Activated naive CD4-positive, alpha-beta T cell treated with anti-CD3 and anti-CD28 coated beads for 36 hours (primary cell): ENCODE measurements around the gene PEX11G. TPM values are rescaled to one million over a fixed set of nuclear protein-coding genes. Genes with fewer than 3 reads are reported as not detected.
"Not testable (repeated sequence)": the region's sequence is repeated elsewhere in the genome, so short reads cannot be mapped to it uniquely, and the experiment has no call there.

ENCODE experiments used
- CTCF ChIA-PET: fragments of 350-600 bp; sonication (Branson Sonifier 250); formaldehyde crosslinking; loops from one replicate; lab custom pipeline; 2021; ENCODE audit warnings: antibody characterized with exemption; lab: Charles Lee
- DNase-seq: peaks from one replicate; pipeline ENCODE4 v3.0.0-alpha.2; 2020
- H3K27ac Mint-ChIP-seq: one replicate; pipeline ENCODE4 v1.8.0; 2021; ENCODE audit warnings: mild to moderate bottlenecking, mixed read lengths
- H3K27me3 Mint-ChIP-seq: one replicate; pipeline ENCODE4 v1.8.0; 2021; ENCODE audit warnings: low read depth, mixed read lengths
- H3K36me3 Mint-ChIP-seq: one replicate; pipeline ENCODE4 v1.8.0; 2021; ENCODE audit warnings: low read depth, mixed read lengths
- H3K4me1 Mint-ChIP-seq: one replicate; pipeline ENCODE4 v1.8.0; 2021; ENCODE audit warnings: low read depth, mixed read lengths
- H3K4me3 Mint-ChIP-seq: one replicate; pipeline ENCODE4 v1.8.0; 2021; ENCODE audit warnings: mild to moderate bottlenecking, moderate library complexity, mixed read lengths
- H3K9me3 Mint-ChIP-seq: one replicate; pipeline ENCODE4 v1.8.0; 2021; ENCODE audit warnings: mixed read lengths
- intact Hi-C: fragments of 100-400 bp; cut with micrococcal nuclease; formaldehyde crosslinking; loops from one replicate; pipeline ENCODE4 v1.15.1; 2023
- total RNA-seq, 2 experiments: library from RNA; stranded (reverse); gene quantifications; one replicate each; pipeline ENCODE4 v1.2.3, GENCODE V29; 2021

Gene PEX11G
- total RNA-seq, 2 experiments from 2014 or later: 0.86 to 1.1 TPM

DNA sequence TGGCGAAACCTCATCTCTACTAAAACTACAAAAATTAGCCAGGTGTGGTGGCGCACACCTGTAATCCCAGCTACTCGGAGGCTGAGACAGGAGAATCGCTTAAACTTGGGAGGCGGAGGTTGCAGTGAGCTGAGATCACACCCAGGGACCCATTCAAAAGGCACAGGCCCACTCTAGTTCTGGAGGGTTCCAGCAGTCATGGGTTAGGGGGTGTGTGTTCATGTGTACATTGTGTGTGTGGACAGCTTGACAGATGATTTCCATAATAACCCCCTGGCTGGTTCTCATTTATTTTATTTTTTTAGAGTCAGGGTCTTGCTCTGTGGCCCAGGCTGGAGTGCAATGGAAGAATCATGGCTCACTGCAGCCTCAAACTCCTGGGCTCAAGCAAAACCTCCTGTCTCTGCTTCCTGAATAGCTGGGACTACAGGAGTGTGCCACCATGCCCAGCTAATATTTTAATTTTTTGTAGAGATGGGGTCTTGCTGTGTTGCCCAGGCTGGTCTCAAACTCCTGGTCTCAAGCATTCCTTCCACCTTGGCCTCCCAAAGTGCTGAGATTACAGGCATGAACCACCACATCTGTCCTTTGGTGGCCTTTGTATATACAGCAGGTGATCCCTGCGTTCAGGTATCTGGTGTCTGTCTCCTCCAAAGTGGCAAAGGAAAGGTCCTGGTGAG lies 39.3 kb downstream of the PEX11G start:
- H3K9me3 Mint-ChIP-seq, H3K27ac Mint-ChIP-seq, H3K27me3 Mint-ChIP-seq, H3K4me3 Mint-ChIP-seq, DNase-seq, H3K4me1 Mint-ChIP-seq, intact Hi-C loops: not testable (repeated sequence)
- peaks cover 29% of the 10 kb centered on the region for H3K36me3 Mint-ChIP-seq
- CTCF ChIA-PET: interaction anchor here (0.7 kb wide), 1 partner anchor 95 kb away, joined by 4 read pairs; no protein-coding TSS in a partner anchor

DNA sequence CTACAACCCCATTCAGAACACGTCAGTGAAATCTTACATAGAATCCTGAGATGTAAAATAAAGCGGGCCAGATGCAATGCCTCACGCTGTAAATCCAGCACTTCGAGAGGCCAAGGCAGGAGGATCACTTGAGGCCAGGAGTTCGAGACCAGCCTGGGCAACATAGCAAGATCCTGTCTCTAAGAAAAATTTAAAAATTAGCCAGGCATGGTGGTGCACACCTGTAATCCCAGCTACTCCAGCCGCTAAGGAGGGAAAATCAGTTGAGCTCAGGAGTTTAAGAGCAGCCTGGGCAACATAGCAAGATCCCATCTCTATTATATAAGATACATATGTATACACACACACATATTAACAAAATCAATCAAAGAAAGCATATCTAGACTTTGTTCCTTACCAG lies 41.2 kb downstream of the PEX11G start:
- peaks cover 21% of the 10 kb centered on the region for H3K36me3 Mint-ChIP-seq
- H3K27me3 Mint-ChIP-seq: no peaks in the 10 kb centered on the region
- no peak overlapping the region for H3K27ac Mint-ChIP-seq
- intact Hi-C loops: no loop called here
- H3K4me1 Mint-ChIP-seq: peaks cover 2% of the 10 kb centered on the region
- CTCF ChIA-PET: interaction anchor here (0.6 kb wide), 1 partner anchor 617 kb away, joined by 3 read pairs; no protein-coding TSS in a partner anchor
- no peaks in the 10 kb centered on the region for H3K9me3 Mint-ChIP-seq
- no peak for DNase-seq
- no peak overlapping the region for H3K4me3 Mint-ChIP-seq

DNA sequence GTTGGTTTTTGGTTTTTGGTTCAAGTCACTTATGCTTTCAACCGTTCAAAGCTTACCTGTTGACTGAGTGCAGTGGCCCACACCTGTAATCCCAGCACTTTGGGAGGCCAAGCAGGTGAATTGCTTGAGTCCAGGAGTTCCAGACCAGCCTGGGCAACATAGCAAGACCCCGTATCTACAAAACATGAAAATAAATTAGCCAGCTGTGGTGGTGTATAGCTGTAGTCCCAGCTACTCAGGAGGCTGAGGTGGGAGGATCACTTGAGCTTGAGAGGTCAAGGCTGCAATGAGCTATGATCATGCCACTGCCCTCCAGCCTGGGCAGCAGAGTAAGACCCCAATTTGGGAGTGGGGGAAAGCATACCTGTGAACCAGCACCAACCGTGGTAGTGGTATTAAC lies 43.7 kb downstream of the PEX11G start:
- Mint-ChIP-seq H3K4me3 (no peak overlapping the region), H3K27me3 (no peaks in the 10 kb centered on the region), H3K9me3 (no peaks in the 10 kb centered on the region), H3K4me1 (no peaks in the 10 kb centered on the region), H3K36me3 (peaks cover 15% of the 10 kb centered on the region), H3K27ac (no peak overlapping the region)
- intact Hi-C loops: no loop called here
- DNase-seq: no peak
- CTCF ChIA-PET: interaction anchor here (0.6 kb wide), 1 partner anchor 421 kb away, joined by 6 read pairs; no protein-coding TSS in a partner anchor

DNA sequence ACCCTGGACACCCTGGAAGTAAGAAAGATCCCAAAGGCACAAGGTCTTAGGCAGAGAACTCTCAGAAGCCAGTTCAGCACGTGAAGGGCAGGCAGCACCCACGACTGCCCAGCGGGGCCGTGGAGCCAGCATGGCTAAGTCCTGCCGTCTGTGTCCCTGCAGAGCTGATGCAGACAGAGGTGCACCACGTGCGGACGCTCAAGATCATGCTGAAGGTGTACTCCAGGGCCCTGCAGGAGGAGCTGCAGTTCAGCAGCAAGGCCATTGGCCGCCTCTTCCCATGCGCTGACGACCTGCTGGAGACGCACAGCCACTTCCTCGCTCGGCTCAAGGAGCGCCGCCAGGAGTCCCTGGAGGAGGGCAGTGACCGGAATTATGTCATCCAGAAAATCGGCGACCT lies 44.8 kb downstream of the PEX11G start:
- Mint-ChIP-seq H3K4me1 (no peaks in the 10 kb centered on the region), H3K4me3 (no peak overlapping the region), H3K9me3 (no peaks in the 10 kb centered on the region), H3K36me3 (peaks cover 15% of the 10 kb centered on the region), H3K27me3 (no peaks in the 10 kb centered on the region), H3K27ac (no peak overlapping the region)
- intact Hi-C loops: no loop called here
- no peak for DNase-seq
- CTCF ChIA-PET: interaction anchor here (0.8 kb wide), 1 partner anchor 83 kb away, joined by 4 read pairs; no protein-coding TSS in a partner anchor

DNA sequence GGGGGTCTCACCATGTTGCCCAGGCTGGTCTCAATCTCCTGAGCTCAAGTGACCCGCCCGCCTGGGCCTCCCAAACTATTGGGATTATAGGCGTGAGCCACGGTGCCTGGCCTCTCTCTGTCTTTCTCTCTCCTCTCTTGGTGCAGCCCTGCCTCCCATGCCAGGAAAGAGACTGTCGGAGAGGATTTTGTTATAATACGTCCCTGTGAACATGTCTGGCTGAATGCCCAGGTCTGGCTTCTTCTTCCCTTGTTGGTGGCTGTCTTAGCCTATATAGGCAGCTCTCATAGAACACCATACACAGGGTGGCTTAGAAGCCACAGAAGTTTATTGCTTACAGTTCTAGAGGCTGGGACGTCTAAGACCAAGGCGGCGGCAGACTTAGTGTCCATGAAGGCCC lies 46.4 kb downstream of the PEX11G start:
- no peak overlapping the region for H3K27ac Mint-ChIP-seq
- intact Hi-C loops: no loop called here
- H3K27me3 Mint-ChIP-seq: no peaks in the 10 kb centered on the region
- no peaks in the 10 kb centered on the region for H3K4me1 Mint-ChIP-seq
- no peak for DNase-seq
- no peaks in the 10 kb centered on the region for H3K9me3 Mint-ChIP-seq
- CTCF ChIA-PET: no interaction called here
- no peak overlapping the region for H3K4me3 Mint-ChIP-seq
- H3K36me3 Mint-ChIP-seq: peaks cover 8% of the 10 kb centered on the region

DNA sequence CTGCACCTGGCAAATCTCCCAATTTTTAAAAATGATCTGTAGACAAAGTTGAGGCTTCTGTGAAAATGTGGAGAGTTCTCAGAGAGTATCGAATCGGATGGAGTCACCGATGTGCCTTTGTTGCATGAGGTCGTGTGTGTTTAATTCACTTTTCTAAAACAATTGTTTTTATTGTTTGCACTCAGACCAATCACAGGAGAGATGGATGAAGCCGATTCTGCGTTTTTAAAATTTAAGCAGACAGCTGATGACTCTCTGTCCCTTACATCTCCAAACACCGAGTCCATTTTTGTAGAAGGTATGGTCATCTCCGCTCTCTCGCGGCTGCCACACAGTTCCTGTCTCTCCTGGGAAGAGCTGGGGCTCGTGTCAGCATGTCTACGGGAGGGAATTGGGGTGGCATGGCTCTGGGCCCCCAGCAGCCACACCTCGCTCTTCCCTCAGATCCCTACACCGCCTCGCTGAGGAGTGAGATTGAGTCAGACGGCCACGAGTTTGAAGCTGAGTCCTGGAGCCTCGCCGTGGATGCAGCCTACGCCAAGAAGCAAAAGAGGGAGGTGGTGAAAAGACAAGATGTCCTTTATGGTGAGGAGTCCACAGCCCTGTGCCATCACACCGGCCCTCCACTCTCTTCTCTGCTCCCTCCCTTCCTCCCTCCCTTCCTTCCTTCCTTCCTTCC lies 47.2 kb downstream of the PEX11G start:
- H3K4me1 Mint-ChIP-seq: no peaks in the 10 kb centered on the region
- no peaks in the 10 kb centered on the region for H3K9me3 Mint-ChIP-seq
- H3K27ac Mint-ChIP-seq: no peak overlapping the region
- no peaks in the 10 kb centered on the region for H3K27me3 Mint-ChIP-seq
- CTCF ChIA-PET: interaction anchor here (0.7 kb wide), 1 partner anchor 59 kb away, joined by 4 read pairs; no protein-coding TSS in a partner anchor
- H3K4me3 Mint-ChIP-seq: no peak overlapping the region
- DNase-seq: no peak
- intact Hi-C loops: no loop called here
- peaks cover 8% of the 10 kb centered on the region for H3K36me3 Mint-ChIP-seq

DNA sequence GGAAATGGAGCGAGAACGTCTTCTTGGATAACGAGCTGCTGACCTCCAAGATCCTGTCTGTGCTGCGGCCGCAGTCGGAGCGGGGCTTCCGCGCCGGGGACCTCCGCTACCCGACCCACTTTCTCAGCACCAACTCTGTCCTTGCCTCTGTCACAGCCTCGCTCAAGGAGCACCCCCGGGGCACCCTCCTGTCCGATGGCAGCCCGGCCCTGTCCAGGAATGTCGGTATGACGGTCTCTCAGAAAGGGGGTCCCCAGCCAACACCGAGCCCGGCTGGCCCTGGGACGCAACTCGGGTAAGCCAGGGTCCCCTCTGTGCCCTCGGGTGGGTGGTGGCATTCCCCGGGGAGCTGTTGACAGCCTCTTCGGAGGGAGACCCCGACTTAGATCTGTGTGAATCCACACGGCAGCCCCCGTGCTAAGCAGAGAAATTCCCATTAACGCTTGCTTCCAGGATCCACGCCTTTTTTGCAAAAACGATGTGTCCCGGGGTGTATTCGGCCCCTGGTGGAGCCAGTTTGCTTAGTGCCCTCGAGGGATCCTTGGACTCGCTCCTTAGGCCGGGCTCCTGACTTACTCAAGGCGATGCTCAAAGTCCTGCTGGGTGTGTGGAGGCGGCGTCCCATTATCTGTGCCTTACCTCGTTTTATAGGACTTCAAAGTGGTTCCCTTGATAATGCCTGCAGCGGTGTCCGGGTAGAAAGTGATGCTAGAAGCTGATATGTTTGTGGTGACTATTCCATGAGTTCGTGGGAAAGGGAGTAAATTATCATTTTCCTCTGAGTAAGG lies 48.5 kb downstream of the PEX11G start:
- H3K4me1 Mint-ChIP-seq: no peaks in the 10 kb centered on the region
- H3K27me3 Mint-ChIP-seq: no peaks in the 10 kb centered on the region
- no peak for DNase-seq
- H3K36me3 Mint-ChIP-seq: peaks cover 8% of the 10 kb centered on the region
- CTCF ChIA-PET: interaction anchor here (0.7 kb wide), 1 partner anchor 58 kb away, joined by 4 read pairs; no protein-coding TSS in a partner anchor
- no peak overlapping the region for H3K4me3 Mint-ChIP-seq
- H3K9me3 Mint-ChIP-seq: no peaks in the 10 kb centered on the region
- H3K27ac Mint-ChIP-seq: no peak overlapping the region
- intact Hi-C loops: no loop called here

DNA sequence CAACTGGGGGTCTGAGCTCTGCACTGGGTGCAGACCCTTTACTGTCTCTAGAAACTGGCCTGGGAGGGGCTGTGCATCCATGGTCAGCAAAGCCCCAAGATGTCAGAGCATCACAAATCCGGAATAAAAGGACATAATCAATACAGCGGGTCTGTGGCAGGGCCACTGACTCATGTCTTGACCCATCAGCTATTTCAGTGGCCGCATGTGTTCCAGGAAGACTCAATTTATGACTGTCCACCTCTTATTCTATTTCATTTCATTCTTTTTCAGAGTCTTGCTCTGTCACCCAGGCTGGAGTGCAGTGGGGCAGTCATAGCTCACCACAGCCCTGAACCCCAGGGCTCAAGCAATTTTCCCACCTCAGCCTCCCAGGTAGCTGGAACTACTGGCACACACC lies 53.2 kb downstream of the PEX11G start:
- H3K36me3 Mint-ChIP-seq: peaks cover 2% of the 10 kb centered on the region
- H3K27me3 Mint-ChIP-seq: no peaks in the 10 kb centered on the region
- no peaks in the 10 kb centered on the region for H3K9me3 Mint-ChIP-seq
- intact Hi-C loops: no loop called here
- H3K4me3 Mint-ChIP-seq: no peak overlapping the region
- H3K4me1 Mint-ChIP-seq: no peaks in the 10 kb centered on the region
- CTCF ChIA-PET: interaction anchor here (0.7 kb wide), 1 partner anchor 26 kb away, joined by 4 read pairs; no protein-coding TSS in a partner anchor
- H3K27ac Mint-ChIP-seq: peak overlapping the region; percentile 13
- no peak for DNase-seq

DNA sequence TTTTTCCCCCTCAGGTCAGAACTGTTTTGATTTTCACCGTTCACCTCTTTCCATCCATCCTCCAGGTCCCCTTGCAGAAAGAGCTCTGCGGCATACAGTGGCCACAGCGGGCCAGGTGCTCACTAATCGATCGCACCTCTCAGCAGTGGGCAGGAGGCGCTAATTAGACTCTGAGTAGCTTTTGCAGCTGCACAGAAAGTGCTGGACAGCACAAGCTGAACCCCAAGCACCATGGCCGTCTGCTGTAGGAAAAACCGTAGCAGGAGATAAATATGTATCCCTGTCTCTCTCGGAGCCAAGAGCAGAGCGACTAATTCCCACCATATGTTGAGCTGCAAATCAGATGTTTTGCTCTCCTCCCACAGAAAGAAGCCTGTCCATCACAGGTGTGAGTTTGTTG lies 54.4 kb downstream of the PEX11G start:
- Mint-ChIP-seq H3K9me3 (no peaks in the 10 kb centered on the region), H3K27me3 (no peaks in the 10 kb centered on the region), H3K4me1 (no peaks in the 10 kb centered on the region), H3K4me3 (no peak overlapping the region), H3K36me3 (peaks cover 2% of the 10 kb centered on the region), H3K27ac (no peak overlapping the region)
- intact Hi-C loops: no loop called here
- DNase-seq: no peak
- CTCF ChIA-PET: no interaction called here

DNA sequence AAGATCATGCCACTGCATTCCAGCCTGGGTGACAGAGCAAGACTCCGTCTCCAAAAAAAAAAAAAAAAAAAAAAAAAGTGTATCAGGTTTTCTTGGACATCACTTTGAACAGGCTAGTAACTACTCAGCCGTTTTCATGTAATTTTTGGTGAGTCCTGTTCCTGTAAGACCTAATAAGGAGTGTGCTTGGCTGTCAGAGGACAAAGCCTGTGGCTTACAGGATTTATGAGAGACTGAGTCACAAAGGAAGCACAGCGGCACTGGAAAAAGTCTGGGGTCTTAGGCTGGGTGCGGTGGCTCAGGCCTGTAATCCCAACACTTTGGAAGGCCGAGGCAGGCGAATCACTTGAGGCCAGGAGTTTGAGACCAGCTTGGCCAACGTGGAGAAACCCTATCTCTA lies 55.4 kb downstream of the PEX11G start:
- not testable (repeated sequence) for H3K4me3 Mint-ChIP-seq

DNA sequence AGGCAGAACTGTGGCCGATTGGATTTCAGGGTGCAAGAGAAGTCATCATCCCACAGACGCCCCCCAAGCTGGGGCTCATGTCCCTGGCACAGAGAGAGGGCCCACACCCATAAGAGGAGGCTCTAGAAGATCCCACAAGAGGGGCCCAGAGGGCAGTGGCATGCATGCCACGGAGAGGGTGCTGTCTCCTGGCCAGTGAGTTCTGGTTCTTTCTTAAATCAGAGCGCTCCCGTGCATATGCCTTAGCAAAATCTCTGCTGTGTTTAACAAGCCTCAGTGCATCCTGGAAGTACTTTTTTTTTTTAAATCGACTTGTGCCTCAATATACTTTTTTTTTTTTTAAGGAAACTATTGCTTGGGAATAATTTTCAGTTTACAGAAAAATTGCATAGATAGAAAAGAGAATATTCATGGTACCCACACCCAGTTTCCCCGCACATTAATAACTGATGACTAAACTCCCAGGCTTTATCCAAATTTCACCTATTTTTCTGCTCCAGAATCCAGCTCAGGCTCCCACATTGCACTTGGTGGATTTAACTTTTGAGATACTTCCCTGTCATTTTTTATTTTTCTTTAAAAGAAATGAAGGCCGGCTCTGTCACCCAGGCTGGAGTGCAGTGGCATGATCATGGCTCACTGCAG lies 59.1 kb downstream of the PEX11G start:
- CTCF ChIA-PET: interaction anchor here (0.6 kb wide), 1 partner anchor 57 kb away, joined by 3 read pairs; no protein-coding TSS in a partner anchor
- H3K4me1 Mint-ChIP-seq: peaks cover 13% of the 10 kb centered on the region
- H3K9me3 Mint-ChIP-seq: no peaks in the 10 kb centered on the region
- intact Hi-C loops: no loop called here
- no peak overlapping the region for H3K4me3 Mint-ChIP-seq
- DNase-seq: no peak
- H3K27me3 Mint-ChIP-seq: no peaks in the 10 kb centered on the region
- H3K27ac Mint-ChIP-seq: peak overlapping the region; percentile 25
- no peaks in the 10 kb centered on the region for H3K36me3 Mint-ChIP-seq

More for the DNA sequence above, 55.4 kb downstream of the PEX11G start:
- H3K4me1 Mint-ChIP-seq, H3K9me3 Mint-ChIP-seq, H3K27ac Mint-ChIP-seq, H3K27me3 Mint-ChIP-seq, DNase-seq, intact Hi-C loops, H3K36me3 Mint-ChIP-seq, CTCF ChIA-PET: not testable (repeated sequence)

DNA sequence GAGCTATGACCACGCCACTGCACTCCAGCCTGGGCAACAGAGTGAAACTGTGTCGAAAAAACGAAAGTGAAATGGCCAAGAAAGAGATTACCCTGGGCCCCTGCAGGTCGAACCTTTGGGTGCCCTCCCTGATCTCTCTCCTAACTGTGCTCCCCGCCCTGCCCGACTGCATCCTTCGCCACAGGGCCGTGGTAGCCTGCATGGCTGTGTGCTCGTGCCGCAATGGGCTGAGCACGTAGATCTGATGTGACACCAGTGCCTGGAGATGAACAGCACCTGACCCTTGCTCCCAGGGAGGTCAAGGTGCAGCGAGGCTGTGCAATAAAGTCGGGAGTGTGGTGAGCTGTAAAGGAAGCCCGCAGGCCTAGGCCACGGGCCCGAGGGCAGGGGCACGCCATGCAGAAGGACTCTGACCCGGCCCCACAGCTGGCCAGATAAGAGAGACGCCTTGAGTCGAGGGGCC lies 60.2 kb downstream of the PEX11G start:
- DNase-seq: no peak
- intact Hi-C loops: no loop called here
- H3K9me3 Mint-ChIP-seq: no peaks in the 10 kb centered on the region
- no peaks in the 10 kb centered on the region for H3K36me3 Mint-ChIP-seq
- no peak overlapping the region for H3K4me3 Mint-ChIP-seq
- H3K4me1 Mint-ChIP-seq: peaks cover 13% of the 10 kb centered on the region
- no peaks in the 10 kb centered on the region for H3K27me3 Mint-ChIP-seq
- CTCF ChIA-PET: no interaction called here
- no peak overlapping the region for H3K27ac Mint-ChIP-seq
